Fibroblast of pulmonary artery (primary cell): ENCODE measurements around the gene LIN28A.

Source experiments
- DNase-seq: peaks from one replicate; pipeline ENCODE4 v3.0.0-alpha.2; 2010; ENCODE audit warnings: low read depth
- H3K4me3 ChIP-seq: replicated peaks from 2 replicates; pipeline ENCODE4 v1.5.1; 2011; ENCODE audit warnings: low read depth, mild to moderate bottlenecking, control low read depth, low read length, moderate library complexity
- CTCF ChIP-seq: IDR thresholded peaks from 2 replicates; pipeline ENCODE4 v1.5.1; 2011; ENCODE audit warnings: mild to moderate bottlenecking, control low read depth, low read length, inconsistent platforms; ENCODE audit errors: missing control alignments

The LIN28A gene

GRCh38 chr1:26477446-26478152, 67.0 kb downstream of the LIN28A start:
- TF ChIP-seq CTCF, result no peak
- H3K4me3 ChIP-seq, result no peak overlapping the region
- no peak for DNase-seq

GRCh38 chr1:26478159-26478558, 67.5 kb downstream of the LIN28A start:
- H3K4me3 ChIP-seq, result no peak overlapping the region
- DNase-seq, result no peak
- no peak for TF ChIP-seq CTCF

- no peak for TF ChIP-seq CTCF
- DNase-seq, result no peak
- no peak overlapping the region for H3K4me3 ChIP-seq
Measured at GRCh38 chr1:26478988-26479387, 68.4 kb downstream of the LIN28A start.
